A673 (cell line): ENCODE data around the gene TMPRSS2.

Experiments
- CTCF ChIP-seq: fragments of 300-800, 200-600 bp; sonication (generic); conservative IDR thresholded peaks from 2 replicates; pipeline ENCODE4 v1.5.1; 2017; ENCODE audit warnings: low read depth, mild to moderate bottlenecking, antibody characterized with exemption, low read length, moderate library complexity, mixed read lengths
- EZH2 ChIP-seq: fragments of 200-600 bp; sonication (generic); IDR thresholded peaks from 2 replicates; pipeline ENCODE4 v1.6.1; 2017; ENCODE audit warnings: borderline replicate concordance, low read depth, mild to moderate bottlenecking, mixed read lengths, antibody characterized with exemption, low read length; ENCODE audit not compliant: poor library complexity, severe bottlenecking

GRCh38 chr21:41475714-41476420 is 32.1 kb downstream of the TMPRSS2 start:
- TF ChIP-seq CTCF (no peak), EZH2 (no peak)
